OCI-LY1 (cell line): Measurements from ENCODE around the gene F2RL1.

Experiments
- H2AFZ ChIP-seq: fragments of 200-600 bp; sonication (generic), shearing (Covaris generic); 2 replicates; pipeline ENCODE4 v1.6.0; 2014; ENCODE audit warnings: antibody characterized with exemption, mild to moderate bottlenecking, low read length
- H3F3A ChIP-seq: fragments of 200-600 bp; sonication (generic), shearing (Covaris generic); 2 replicates; pipeline ENCODE4 v1.6.0; 2014; ENCODE audit warnings: mild to moderate bottlenecking, antibody characterized with exemption, low read length, moderate library complexity; ENCODE audit not compliant: insufficient read depth
- H3K27ac ChIP-seq: fragments of 200-600 bp; sonication (generic); 2 replicates; pipeline ENCODE4 v1.5.1; 2014; ENCODE audit warnings: low read length, mixed run types, mild to moderate bottlenecking, low read depth; ENCODE audit not compliant: poor library complexity, severe bottlenecking
- H3K27me3 ChIP-seq: fragments of 200-600 bp; sonication (generic); 2 replicates; pipeline ENCODE4 v1.6.0; 2014; ENCODE audit warnings: antibody characterized with exemption, mild to moderate bottlenecking, low read length, moderate library complexity; ENCODE audit not compliant: insufficient read depth
- H3K36me3 ChIP-seq: fragments of 200-600 bp; sonication (generic); 2 replicates; pipeline ENCODE4 v1.6.1; 2014; ENCODE audit warnings: mild to moderate bottlenecking, antibody characterized with exemption, low read length, moderate library complexity, mixed read lengths; ENCODE audit not compliant: insufficient read depth
- H3K4me1 ChIP-seq: fragments of 200-600 bp; sonication (generic); 2 replicates; pipeline ENCODE4 v1.5.1; 2014; ENCODE audit warnings: mild to moderate bottlenecking, low read length, moderate library complexity; ENCODE audit not compliant: insufficient read depth, severe bottlenecking
- H3K4me2 ChIP-seq: fragments of 200-600 bp; sonication (generic), shearing (Covaris generic); 2 replicates; pipeline ENCODE4 v1.6.1; 2014; ENCODE audit warnings: low read length
- H3K4me3 ChIP-seq: fragments of 200-600 bp; sonication (generic); 2 replicates; pipeline ENCODE4 v1.5.1; 2014; ENCODE audit warnings: low read length, low read depth, mild to moderate bottlenecking, mixed read lengths; ENCODE audit not compliant: poor library complexity, severe bottlenecking
- H3K79me2 ChIP-seq: fragments of 200-600 bp; shearing (Covaris generic); 2 replicates; pipeline ENCODE4 v1.6.1; 2016; ENCODE audit warnings: mixed run types, low read length, mixed read lengths; ENCODE audit not compliant: insufficient read depth
- H3K9ac ChIP-seq: fragments of 200-600 bp; sonication (generic), shearing (Covaris generic); 2 replicates; pipeline ENCODE4 v1.6.1; 2014; ENCODE audit warnings: mild to moderate bottlenecking, low read length, mixed read lengths
- H3K9me2 ChIP-seq: fragments of 200-600 bp; sonication (generic), shearing (Covaris generic); 2 replicates; pipeline ENCODE4 v1.6.1; 2014; ENCODE audit warnings: low read depth, mild to moderate bottlenecking, low read length, mixed read lengths
- H3K9me3 ChIP-seq: fragments of 200-600 bp; shearing (Covaris generic); 2 replicates; pipeline ENCODE4 v1.6.1; 2014; ENCODE audit warnings: low read length, mixed read lengths
- H4K20me1 ChIP-seq: fragments of 200-600 bp; sonication (generic), shearing (Covaris generic); 2 replicates; pipeline ENCODE4 v1.6.0; 2016; ENCODE audit warnings: mild to moderate bottlenecking, low read length; ENCODE audit not compliant: insufficient read depth
- CTCF ChIP-seq: fragments of 200-600 bp; sonication (generic), shearing (Covaris generic); IDR thresholded peaks from 2 replicates; pipeline ENCODE4 v1.5.1; 2017; ENCODE audit warnings: mild to moderate bottlenecking, antibody characterized with exemption, low read length, moderate library complexity, mixed read lengths
- EZH2 ChIP-seq: fragments of 200-600 bp; sonication (generic), shearing (Covaris generic); IDR thresholded peaks from 2 replicates; pipeline ENCODE4 v1.8.0; 2017; ENCODE audit warnings: borderline replicate concordance, mixed run types, mild to moderate bottlenecking, antibody characterized with exemption, low read length, moderate library complexity, mixed read lengths

The F2RL1 gene

DNA sequence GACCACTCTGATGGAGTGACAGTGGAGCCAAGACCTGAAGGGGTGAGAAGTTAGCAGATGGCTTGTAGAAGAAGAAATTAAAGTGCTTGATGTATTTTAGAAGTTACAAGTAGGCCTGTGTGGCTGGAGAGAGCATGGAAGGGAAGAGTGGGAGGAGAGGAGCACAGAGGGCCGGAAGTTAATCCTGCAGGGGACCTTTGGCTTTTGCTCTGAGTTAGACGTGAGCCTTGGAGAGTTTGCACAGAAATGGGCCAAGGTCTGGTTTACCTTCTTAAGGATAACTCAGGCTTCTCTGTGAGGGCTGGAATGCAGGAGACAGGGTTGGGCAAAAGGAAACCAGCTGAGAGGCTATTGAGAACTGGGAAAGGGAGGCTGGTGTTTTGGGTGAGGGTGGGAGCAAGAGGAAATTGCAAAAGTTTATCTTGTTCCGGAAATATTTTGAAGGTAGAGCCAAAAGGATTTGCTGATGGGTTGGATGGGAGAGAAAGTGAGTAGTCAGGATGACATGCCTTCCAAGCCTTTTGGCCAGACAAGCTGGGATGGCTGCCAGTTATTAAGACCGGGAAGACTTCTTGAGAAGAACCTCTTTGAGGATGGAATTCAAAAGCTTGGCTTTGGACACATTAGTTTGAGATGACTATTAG lies 17.5 kb upstream of the F2RL1 start:
- Histone ChIP-seq H2AFZ (no peak overlapping the region), H3K9me2 (no peaks in the 10 kb centered on the region), H3K27ac (no peak overlapping the region), H4K20me1 (no peaks in the 10 kb centered on the region), H3K36me3 (no peaks in the 10 kb centered on the region), H3F3A (no peaks in the 10 kb centered on the region), H3K79me2 (no peaks in the 10 kb centered on the region), H3K9me3 (no peaks in the 10 kb centered on the region), H3K4me2 (no peak overlapping the region), H3K4me1 (no peaks in the 10 kb centered on the region), H3K27me3 (no peaks in the 10 kb centered on the region), H3K4me3 (no peak overlapping the region), H3K9ac (no peak overlapping the region)
- TF ChIP-seq EZH2 = no peak

- no peak overlapping the region for H3K4me2 ChIP-seq
- H3K9me2 ChIP-seq = no peaks in the 10 kb centered on the region
- H3F3A ChIP-seq = no peaks in the 10 kb centered on the region
- H3K9me3 ChIP-seq = no peaks in the 10 kb centered on the region
- no peak overlapping the region for H3K27ac ChIP-seq
- H4K20me1 ChIP-seq = no peaks in the 10 kb centered on the region
- TF ChIP-seq CTCF = no peak
- no peaks in the 10 kb centered on the region for H3K79me2 ChIP-seq
- no peak overlapping the region for H2AFZ ChIP-seq
- H3K4me1 ChIP-seq = no peaks in the 10 kb centered on the region
- H3K4me3 ChIP-seq = no peak overlapping the region
- H3K27me3 ChIP-seq = no peaks in the 10 kb centered on the region
- H3K9ac ChIP-seq = no peak overlapping the region
- no peaks in the 10 kb centered on the region for H3K36me3 ChIP-seq
These were observed 17.0 kb upstream of the F2RL1 start for GRCh38 chr5:76801803-76802195.

GRCh38 chr5:76804266-76804665 lies 14.6 kb upstream of the F2RL1 start:
- H3F3A ChIP-seq = no peaks in the 10 kb centered on the region
- H3K4me2 ChIP-seq = no peak overlapping the region

More at GRCh38 chr5:76804266-76804665, 14.6 kb upstream of the F2RL1 start:
- H2AFZ ChIP-seq = no peak overlapping the region
- H3K79me2 ChIP-seq = no peaks in the 10 kb centered on the region
- H3K9me2 ChIP-seq = no peaks in the 10 kb centered on the region
- no peak overlapping the region for H3K4me3 ChIP-seq
- no peaks in the 10 kb centered on the region for H3K9me3 ChIP-seq
- no peaks in the 10 kb centered on the region for H3K27me3 ChIP-seq
- TF ChIP-seq CTCF = no peak
- no peak for TF ChIP-seq EZH2
- no peak overlapping the region for H3K27ac ChIP-seq
- no peak overlapping the region for H3K9ac ChIP-seq
- no peaks in the 10 kb centered on the region for H4K20me1 ChIP-seq
- no peaks in the 10 kb centered on the region for H3K36me3 ChIP-seq
- no peaks in the 10 kb centered on the region for H3K4me1 ChIP-seq
